ENCODE measurements around the gene ATOH8.
"Not testable (repeated sequence)": the region's sequence is repeated elsewhere in the genome, so short reads cannot be mapped to it uniquely, and the experiment has no call there.

The ATOH8 gene

GRCh38 chr2:85753525-85754312 lies at the start of gene ATOH8:
TSS of gene ATOH8 (plus strand) at chr2:85753991. CDS start at chr2:85754190, 199 bp downstream.
- peak; percentile 21 for DNase-seq

- no peak for DNase-seq
Measured at GRCh38 chr2:85704038-85704437, 49.8 kb upstream of the ATOH8 start.

- DNase-seq: no peak
Measured at GRCh38 chr2:85704800-85705679, 48.8 kb upstream of the ATOH8 start.

- no peak for DNase-seq
Measured at GRCh38 chr2:85705680-85706039, 48.1 kb upstream of the ATOH8 start.

- no peak for DNase-seq
Measured at GRCh38 chr2:85706063-85706462, 47.7 kb upstream of the ATOH8 start.

GRCh38 chr2:85706599-85707296 lies 47.0 kb upstream of the ATOH8 start:
- DNase-seq: no peak

- peak; percentile 20 for DNase-seq
Measured at GRCh38 chr2:85707304-85707703, 46.5 kb upstream of the ATOH8 start.

- DNase-seq: no peak
Measured at GRCh38 chr2:85708641-85709040, 45.1 kb upstream of the ATOH8 start.

- no peak for DNase-seq
Measured at GRCh38 chr2:85709401-85709811, 44.4 kb upstream of the ATOH8 start.

- DNase-seq: no peak
Measured at GRCh38 chr2:85710687-85711577, 42.9 kb upstream of the ATOH8 start.

GRCh38 chr2:85711578-85712060 lies 42.2 kb upstream of the ATOH8 start:
- no peak for DNase-seq

- no peak for DNase-seq
Measured at GRCh38 chr2:85712336-85712735, 41.5 kb upstream of the ATOH8 start.

GRCh38 chr2:85712849-85713612 lies 40.8 kb upstream of the ATOH8 start:
- no peak for DNase-seq

GRCh38 chr2:85713836-85714235 lies 40.0 kb upstream of the ATOH8 start:
- no peak for DNase-seq

- DNase-seq: not testable (repeated sequence)
Measured at GRCh38 chr2:85714421-85714820, 39.4 kb upstream of the ATOH8 start.

GRCh38 chr2:85714841-85715240 lies 39.0 kb upstream of the ATOH8 start:
- DNase-seq: no peak

GRCh38 chr2:85716346-85716914 lies 37.4 kb upstream of the ATOH8 start:
- no peak for DNase-seq

- no peak for DNase-seq
Measured at GRCh38 chr2:85717308-85718008, 36.3 kb upstream of the ATOH8 start.

- no peak for DNase-seq
Measured at GRCh38 chr2:85718009-85718391, 35.8 kb upstream of the ATOH8 start.

GRCh38 chr2:85718885-85719492 lies 34.8 kb upstream of the ATOH8 start:
- DNase-seq: no peak
